ENCODE data around the gene PLCG2.
A peak's percentile ranks its signal among the peaks of the same experiment; 100 is the strongest.
"Not testable (repeated sequence)": the region's sequence is repeated elsewhere in the genome, so short reads cannot be mapped to it uniquely, and the experiment has no call there.

PLCG2 gene

GRCh38 chr16:81912395-81912794 lies 133.3 kb downstream of the PLCG2 start:
- no peak for DNase-seq (ENCODE audit: low spot score)

GRCh38 chr16:81913222-81913621 lies 134.1 kb downstream of the PLCG2 start:
- no peak for DNase-seq (ENCODE audit: low spot score)

- DNase-seq (ENCODE audit: low spot score): no peak
Measured at GRCh38 chr16:81917375-81917774, 138.3 kb downstream of the PLCG2 start.

- DNase-seq (ENCODE audit: low spot score): no peak
Measured at GRCh38 chr16:81918927-81919326, 139.8 kb downstream of the PLCG2 start.

GRCh38 chr16:81920498-81920897 lies 141.4 kb downstream of the PLCG2 start:
- DNase-seq (ENCODE audit: low spot score): no peak

GRCh38 chr16:81921085-81921814 lies 142.2 kb downstream of the PLCG2 start:
- DNase-seq (ENCODE audit: low spot score): no peak

GRCh38 chr16:81921843-81922584 lies 142.9 kb downstream of the PLCG2 start:
- DNase-seq (ENCODE audit: low spot score): no peak

GRCh38 chr16:81923296-81923695 lies 144.2 kb downstream of the PLCG2 start:
- no peak for DNase-seq (ENCODE audit: low spot score)

- no peak for DNase-seq (ENCODE audit: low spot score)
Measured at GRCh38 chr16:81925016-81925415, 145.9 kb downstream of the PLCG2 start.

GRCh38 chr16:81926036-81926435 lies 146.9 kb downstream of the PLCG2 start:
- DNase-seq (ENCODE audit: low spot score): no peak

GRCh38 chr16:81927561-81928185 lies 148.6 kb downstream of the PLCG2 start:
- DNase-seq (ENCODE audit: low spot score): no peak

GRCh38 chr16:81928271-81928918 lies 149.3 kb downstream of the PLCG2 start:
- DNase-seq (ENCODE audit: low spot score): no peak

GRCh38 chr16:81928975-81929374 lies 149.9 kb downstream of the PLCG2 start:
- DNase-seq (ENCODE audit: low spot score): no peak

- DNase-seq (ENCODE audit: low spot score): no peak
Measured at GRCh38 chr16:81929841-81930240, 150.8 kb downstream of the PLCG2 start.

GRCh38 chr16:81931927-81932326 lies 152.8 kb downstream of the PLCG2 start:
- no peak for DNase-seq (ENCODE audit: low spot score)

- no peak for DNase-seq (ENCODE audit: low spot score)
Measured at GRCh38 chr16:81932668-81933067, 153.6 kb downstream of the PLCG2 start.

- DNase-seq (ENCODE audit: low spot score): no peak
Measured at GRCh38 chr16:81933361-81933760, 154.3 kb downstream of the PLCG2 start.

- not testable (repeated sequence) for DNase-seq (ENCODE audit: low spot score)
Measured at GRCh38 chr16:81934711-81935110, 155.6 kb downstream of the PLCG2 start.

- no peak for DNase-seq (ENCODE audit: low spot score)
Measured at GRCh38 chr16:81936209-81937000, 157.3 kb downstream of the PLCG2 start.

GRCh38 chr16:81937305-81938038 lies 158.4 kb downstream of the PLCG2 start:
- DNase-seq (ENCODE audit: low spot score): peak; percentile 39
